GM23248 (cell line): ENCODE data around the gene FRMD5. TPM values are rescaled to one million over a fixed set of nuclear protein-coding genes. Genes with fewer than 3 reads are reported as not detected.

Source experiments
- DNase-seq: peaks from one replicate; pipeline ENCODE4 v3.0.0-alpha.2; 2015
- H2AFZ ChIP-seq: fragments of 200-600 bp; sonication (generic); 2 replicates; pipeline ENCODE4 v1.6.1; 2016; ENCODE audit warnings: antibody characterized with exemption
- H3F3A ChIP-seq: fragments of 200-600 bp; sonication (generic); 2 replicates; pipeline ENCODE4 v1.6.1; 2016; ENCODE audit warnings: mild to moderate bottlenecking, antibody characterized with exemption, mixed run types; ENCODE audit not compliant: insufficient read depth
- H3K27ac ChIP-seq: fragments of 200-600 bp; sonication (generic); 2 replicates; pipeline ENCODE4 v1.5.1; 2016; ENCODE audit warnings: mild to moderate bottlenecking
- H3K27me3 ChIP-seq: fragments of 200-600 bp; sonication (generic); replicated peaks from 2 replicates; pipeline ENCODE4 v1.6.1; 2016; ENCODE audit warnings: mild to moderate bottlenecking; ENCODE audit not compliant: insufficient read depth
- H3K36me3 ChIP-seq: fragments of 200-600 bp; sonication (generic); 2 replicates; pipeline ENCODE4 v1.6.1; 2016; ENCODE audit warnings: low read depth, mild to moderate bottlenecking
- H3K4me1 ChIP-seq: fragments of 200-600 bp; sonication (generic); 2 replicates; pipeline ENCODE4 v1.6.1; 2016; ENCODE audit warnings: mild to moderate bottlenecking; ENCODE audit not compliant: insufficient read depth
- H3K4me2 ChIP-seq: fragments of 200-600 bp; sonication (generic); one replicate; pipeline ENCODE4 v1.6.1; 2016; ENCODE audit warnings: mild to moderate bottlenecking; ENCODE audit not compliant: unreplicated experiment
- H3K4me3 ChIP-seq: fragments of 200-600 bp; sonication (generic); 2 replicates; pipeline ENCODE4 v1.5.1; 2016; ENCODE audit warnings: mild to moderate bottlenecking
- H3K79me2 ChIP-seq: fragments of 200-600 bp; sonication (generic); 2 replicates; pipeline ENCODE4 v1.6.1; 2016; ENCODE audit warnings: mild to moderate bottlenecking; ENCODE audit not compliant: insufficient read depth
- H3K9ac ChIP-seq: fragments of 200-600 bp; sonication (generic); 2 replicates; pipeline ENCODE4 v1.6.1; 2016; ENCODE audit warnings: mild to moderate bottlenecking
- H3K9me2 ChIP-seq: fragments of 200-600 bp; sonication (generic); 2 replicates; pipeline ENCODE4 v1.6.1; 2016; ENCODE audit warnings: mixed run types, mild to moderate bottlenecking, moderate library complexity; ENCODE audit not compliant: insufficient read depth
- H3K9me3 ChIP-seq: fragments of 200-600 bp; sonication (generic); one replicate; pipeline ENCODE4 v1.6.1; 2017; ENCODE audit warnings: low read depth
- H4K20me1 ChIP-seq: fragments of 200-600 bp; sonication (generic); 2 replicates; pipeline ENCODE4 v1.6.0; 2016; ENCODE audit not compliant: insufficient read depth
- EZH2 ChIP-seq: fragments of 200-600 bp; sonication (generic); IDR thresholded peaks from 2 replicates; pipeline ENCODE4 v1.6.1; 2018; ENCODE audit warnings: antibody characterized with exemption, mild to moderate bottlenecking; ENCODE audit not compliant: insufficient read depth, poor library complexity, severe bottlenecking
- EZH2phosphoT487 ChIP-seq: fragments of 200-600 bp; sonication (generic); IDR thresholded peaks from 2 replicates; pipeline ENCODE4 v1.6.1; 2018; ENCODE audit warnings: antibody characterized with exemption, moderate library complexity, mild to moderate bottlenecking, low read depth; ENCODE audit not compliant: insufficient read depth
- whole genome bisulfite sequencing, 2 experiments: methylation state at CpG; one replicate each; pipeline ENCODE4 v1.1.6; 2015 to 2017; ENCODE audit warnings: low lambda C conversion rate in 2 of 2, low coverage in 1 of 2; ENCODE audit errors: missing lambda C conversion rate in 2 of 2; 5-methylcytosine and 5-hydroxymethylcytosine counted together
- in situ Hi-C: fragments of 300-500 bp; cut with MboI; formaldehyde crosslinking; loops from 2 replicates; pipeline ENCODE4 v1.15.0; 2020
- polyA plus RNA-seq: library from polyadenylated mRNA; unstranded; fragments of >200 nt; fragmentation: Nextera tagmentation; extraction: Ambion mirVana; gene quantifications from 2 replicates; pipeline ENCODE4 v1.2.1, GENCODE V29; 2016
- total RNA-seq: library from RNA; depleted of rRNA; stranded (reverse); fragments of >200 nt; shearing (Covaris generic); gene quantifications from 2 replicates; pipeline ENCODE4 v1.2.3, GENCODE V29; 2014

Gene FRMD5
- total and polyA plus RNA-seq, 2 experiments from 2014 or later: 0.65 to 2.9 TPM

GRCh38 chr15:44149224-44149623, 45.8 kb downstream of the FRMD5 start:
- H3K36me3 ChIP-seq: no peaks in the 10 kb centered on the region
- no peaks in the 10 kb centered on the region for H3K4me1 ChIP-seq
- no peaks in the 10 kb centered on the region for H3K27me3 ChIP-seq
- H3K9me3 ChIP-seq: no peaks in the 10 kb centered on the region
- no peak overlapping the region for H3K9ac ChIP-seq
- H3K4me3 ChIP-seq: no peak overlapping the region
- H3K9me2 ChIP-seq: no peaks in the 10 kb centered on the region
- H3K4me2 ChIP-seq: no peak overlapping the region
- H3F3A ChIP-seq: no peaks in the 10 kb centered on the region
- H3K79me2 ChIP-seq: no peaks in the 10 kb centered on the region
- in situ Hi-C loops: no loop called here
- WGBS, 2 experiments: 97 to 100% methylated on average over 1 of the region's 1 CpG
- no peak overlapping the region for H3K27ac ChIP-seq
- H2AFZ ChIP-seq: no peak overlapping the region
- H4K20me1 ChIP-seq: no peaks in the 10 kb centered on the region
- no peak for TF ChIP-seq EZH2phosphoT487
- TF ChIP-seq EZH2: no peak
- DNase-seq: no peak

DNA sequence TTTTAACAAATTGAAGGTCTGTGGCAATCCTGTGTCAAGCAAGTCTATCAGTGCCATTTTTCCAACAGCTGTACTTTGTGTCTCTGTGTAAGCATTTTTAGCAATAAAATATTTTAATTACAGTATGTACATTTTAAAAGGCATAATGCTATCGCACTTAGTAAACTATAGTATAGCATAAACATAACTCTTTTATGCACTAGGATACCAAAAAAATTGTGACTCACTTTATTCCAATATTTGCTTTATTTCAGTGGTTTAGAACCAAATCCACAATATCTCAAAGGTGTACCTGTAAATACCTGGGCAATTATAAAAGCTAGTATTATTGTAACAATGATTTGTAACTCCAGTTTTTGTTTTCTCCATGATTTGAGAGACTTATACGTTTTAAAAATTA, 46.5 kb downstream of the FRMD5 start:
- Histone ChIP-seq H3K79me2 (no peaks in the 10 kb centered on the region), H3K9me3 (no peaks in the 10 kb centered on the region), H3K27me3 (no peaks in the 10 kb centered on the region), H3K36me3 (no peaks in the 10 kb centered on the region), H3K27ac (no peak overlapping the region), H3K4me1 (no peaks in the 10 kb centered on the region), H3F3A (no peaks in the 10 kb centered on the region), H3K9me2 (no peaks in the 10 kb centered on the region), H3K4me2 (no peak overlapping the region), H4K20me1 (no peaks in the 10 kb centered on the region), H3K4me3 (no peak overlapping the region), H3K9ac (no peak overlapping the region), H2AFZ (no peak overlapping the region)
- TF ChIP-seq EZH2phosphoT487: no peak
- no peak for TF ChIP-seq EZH2
- in situ Hi-C loops: no loop called here
- DNase-seq: no peak
- WGBS, 2 experiments: 66 to 69% methylated on average over 2 of the region's 2 CpGs

GRCh38 chr15:44147636-44148035, 47.4 kb downstream of the FRMD5 start:
- Histone ChIP-seq H3K27ac (no peak overlapping the region), H3K9me2 (no peaks in the 10 kb centered on the region), H3K4me3 (no peak overlapping the region), H3K9ac (no peak overlapping the region), H3K9me3 (no peaks in the 10 kb centered on the region), H3F3A (no peaks in the 10 kb centered on the region), H3K4me2 (no peak overlapping the region), H2AFZ (no peak overlapping the region), H3K79me2 (no peaks in the 10 kb centered on the region), H3K27me3 (no peaks in the 10 kb centered on the region), H3K36me3 (no peaks in the 10 kb centered on the region), H4K20me1 (no peaks in the 10 kb centered on the region), H3K4me1 (no peaks in the 10 kb centered on the region)
- TF ChIP-seq EZH2 (no peak), EZH2phosphoT487 (no peak)
- no peak for DNase-seq
- in situ Hi-C loops: no loop called here

DNA sequence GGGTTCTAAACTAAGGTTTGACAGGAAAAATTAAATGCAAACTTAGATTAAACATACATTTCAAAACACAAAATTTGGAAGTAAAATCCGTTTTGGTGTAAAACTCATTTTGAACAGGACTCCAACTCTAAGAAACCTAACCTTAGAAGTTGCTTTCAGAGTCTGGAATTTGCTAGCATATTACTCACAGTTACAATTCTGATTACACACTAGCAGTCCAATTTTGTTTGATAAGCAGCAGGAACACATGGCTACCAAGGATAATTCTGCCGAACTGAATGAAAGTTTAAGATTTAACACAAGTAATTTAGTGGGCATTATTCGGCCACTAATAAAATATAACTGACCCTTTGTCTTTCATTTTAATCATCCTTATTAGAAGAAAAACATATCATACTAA, 49.6 kb downstream of the FRMD5 start:
- Histone ChIP-seq H3K4me1 (no peaks in the 10 kb centered on the region), H3K27ac (no peak overlapping the region), H3K27me3 (no peaks in the 10 kb centered on the region), H3F3A (no peaks in the 10 kb centered on the region), H3K79me2 (no peaks in the 10 kb centered on the region), H3K9ac (no peak overlapping the region), H2AFZ (no peak overlapping the region), H3K4me3 (no peak overlapping the region), H3K9me3 (no peaks in the 10 kb centered on the region), H3K4me2 (no peak overlapping the region), H3K9me2 (no peaks in the 10 kb centered on the region), H4K20me1 (no peaks in the 10 kb centered on the region), H3K36me3 (no peaks in the 10 kb centered on the region)
- 73 to 81% methylated on average over 3 of the region's 3 CpGs for WGBS, 2 experiments
- in situ Hi-C loops: no loop called here
- TF ChIP-seq EZH2 (no peak), EZH2phosphoT487 (no peak)
- DNase-seq: no peak

- TF ChIP-seq EZH2phosphoT487 (no peak), EZH2 (no peak)
- no peaks in the 10 kb centered on the region for H3K79me2 ChIP-seq
- H3K27ac ChIP-seq: no peak overlapping the region
- no peaks in the 10 kb centered on the region for H3K36me3 ChIP-seq
- H3K4me2 ChIP-seq: no peak overlapping the region
- in situ Hi-C loops: no loop called here
- H3K4me3 ChIP-seq: no peak overlapping the region
- no peaks in the 10 kb centered on the region for H3K4me1 ChIP-seq
- DNase-seq: no peak
- H3K9me3 ChIP-seq: no peaks in the 10 kb centered on the region
- no peak overlapping the region for H3K9ac ChIP-seq
- no peaks in the 10 kb centered on the region for H4K20me1 ChIP-seq
- no peaks in the 10 kb centered on the region for H3K27me3 ChIP-seq
- H2AFZ ChIP-seq: no peak overlapping the region
- H3F3A ChIP-seq: no peaks in the 10 kb centered on the region
- no peaks in the 10 kb centered on the region for H3K9me2 ChIP-seq
Observed at GRCh38 chr15:44144992-44145391, 50.1 kb downstream of the FRMD5 start.
